Muscle of leg (tissue), 11 donors: ENCODE measurements around the gene ITGA8. TPM values are rescaled to one million over a fixed set of nuclear protein-coding genes. Genes with fewer than 3 reads are reported as not detected.

Experiments used
- DNase-seq: peaks from one replicate; pipeline ENCODE4 v3.0.0; 2013
- H3K27ac ChIP-seq: one replicate; pipeline ENCODE4 v1.5.1; 2013; ENCODE audit warnings: mild to moderate bottlenecking, low read length, control low read depth
- H3K27me3 ChIP-seq: one replicate; pipeline ENCODE4 v1.6.1; 2013; ENCODE audit warnings: low read length; ENCODE audit not compliant: control insufficient read depth, insufficient read depth
- H3K36me3 ChIP-seq: one replicate; pipeline ENCODE4 v1.6.1; 2013; ENCODE audit warnings: low read length; ENCODE audit not compliant: control insufficient read depth, insufficient read depth
- H3K4me1 ChIP-seq: one replicate; pipeline ENCODE4 v1.6.1; 2013; ENCODE audit warnings: low read length; ENCODE audit not compliant: control insufficient read depth, insufficient read depth
- H3K4me3 ChIP-seq: one replicate; pipeline ENCODE4 v1.5.1; 2013; ENCODE audit warnings: low read length, control low read depth
- H3K9me3 ChIP-seq: replicated peaks from 2 replicates; pipeline ENCODE4 v1.6.1; 2013; ENCODE audit warnings: low read depth, low read length; ENCODE audit not compliant: control insufficient read depth
- WGBS: methylation state at CpG from one replicate; pipeline ENCODE4 v1.1.5; 2013; ENCODE audit warnings: missing lambda C conversion rate; ENCODE audit not compliant: insufficient coverage; 5-methylcytosine and 5-hydroxymethylcytosine counted together
- polyA plus RNA-seq, 8 donors: library from polyadenylated mRNA; unstranded; fragments of 120-200 nt; gene quantifications; one replicate each; pipeline versions ENCODE4 v1.2.1 to v1.2.3, GENCODE V29; 2013; ENCODE audit warnings: inconsistent platforms in 1 of 8, low replicate concordance in 1 of 8; ENCODE audit not compliant: insufficient read length in 8 of 8, insufficient read depth in 1 of 8
- total RNA-seq: library from RNA; stranded (reverse); fragments of 120-200 nt; gene quantifications from one replicate; pipeline ENCODE4 v1.2.4, GENCODE V29; 2013

Gene ITGA8
- total and polyA plus RNA-seq, 9 donors = 6.2 to 10.4 (median 7.5) TPM

DNA sequence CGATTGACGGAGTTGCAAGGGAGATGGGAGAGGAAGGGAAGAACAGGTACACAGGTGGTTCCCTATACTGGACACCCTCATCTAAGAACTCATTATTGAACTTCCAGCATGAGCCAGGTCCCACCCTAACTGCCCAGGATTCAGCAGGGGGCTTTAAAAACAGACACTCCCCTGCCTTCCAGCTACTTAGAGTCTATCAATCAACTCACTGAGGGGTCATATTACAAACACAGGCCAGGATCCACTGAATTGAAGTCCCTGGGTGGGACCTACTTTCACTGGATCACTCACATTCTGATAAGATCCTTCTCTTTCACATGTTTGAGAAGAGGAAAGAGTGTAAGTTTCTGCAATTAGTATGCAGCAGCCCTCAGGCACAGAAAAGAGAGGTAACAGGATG is 92.8 kb downstream of the ITGA8 start:
- DNase-seq = no peak
- Histone ChIP-seq H3K9me3 (no peaks in the 10 kb centered on the region), H3K4me1 (no peaks in the 10 kb centered on the region), H3K4me3 (no peak overlapping the region), H3K27me3 (no peaks in the 10 kb centered on the region), H3K36me3 (no peaks in the 10 kb centered on the region), H3K27ac (no peak overlapping the region)
- WGBS = no CpG with 5 or more reads among the region's 2 CpGs

DNA sequence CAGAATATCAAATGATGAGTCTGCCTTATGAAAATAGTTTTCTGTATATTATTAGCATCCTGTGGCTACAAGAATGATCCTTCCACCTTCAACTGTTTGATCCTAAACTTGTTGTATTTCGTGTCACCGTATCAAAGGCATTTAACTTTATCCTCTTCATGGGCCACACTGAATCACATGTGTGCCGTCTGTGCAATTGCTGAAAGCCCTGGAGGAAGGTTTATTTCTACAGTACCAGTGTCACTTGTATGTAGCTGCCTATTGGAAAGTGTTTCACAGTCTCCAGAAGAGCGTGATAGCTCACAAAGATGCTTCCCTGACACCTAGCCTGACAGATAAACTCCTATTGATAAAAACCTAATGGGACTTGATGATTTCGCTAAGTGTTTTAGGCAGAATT is 94.5 kb downstream of the ITGA8 start:
- no peak for DNase-seq
- Histone ChIP-seq H3K4me1 (no peaks in the 10 kb centered on the region), H3K9me3 (no peaks in the 10 kb centered on the region), H3K27ac (no peak overlapping the region), H3K27me3 (no peaks in the 10 kb centered on the region), H3K36me3 (no peaks in the 10 kb centered on the region), H3K4me3 (no peak overlapping the region)
- WGBS = 83% methylated on average over 1 of the region's 5 CpGs

DNA sequence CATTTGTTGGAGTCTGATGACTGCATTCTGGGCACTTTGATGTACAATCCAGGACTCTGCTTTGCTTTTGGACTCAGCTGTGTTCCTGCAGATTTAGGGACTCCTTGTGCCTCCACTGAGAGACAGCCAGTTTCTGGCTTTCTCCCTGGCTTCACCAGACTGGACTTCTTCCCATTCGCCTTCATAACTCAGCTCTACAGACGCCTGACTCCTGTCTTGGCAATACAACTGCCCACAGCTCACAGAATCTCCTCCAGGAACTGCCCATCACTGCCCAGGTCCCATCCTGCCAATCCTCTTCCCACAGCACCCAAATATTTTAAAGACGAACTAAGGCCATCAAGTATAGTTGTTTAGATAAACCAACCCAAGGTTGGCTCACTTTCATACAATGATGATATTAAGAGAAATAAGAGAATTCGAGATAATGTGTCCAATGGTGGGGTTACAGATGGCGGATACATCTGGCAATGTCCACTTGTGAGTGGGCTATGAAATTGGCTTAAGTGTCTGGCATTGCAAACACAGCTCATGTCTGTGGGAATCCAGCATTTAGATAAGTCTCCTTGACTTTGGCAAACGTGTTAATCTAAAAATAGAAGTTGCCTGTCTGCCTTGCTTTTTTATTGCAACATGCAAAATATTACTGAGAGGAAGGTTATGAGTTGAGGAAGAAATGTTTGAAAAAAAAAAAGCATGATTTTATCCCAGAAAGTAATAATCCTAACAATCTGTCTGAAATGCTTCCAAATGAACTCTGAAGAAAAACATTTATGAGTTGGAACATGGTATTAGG is 95.1 kb downstream of the ITGA8 start:
- Histone ChIP-seq H3K27me3 (no peaks in the 10 kb centered on the region), H3K4me1 (no peaks in the 10 kb centered on the region), H3K9me3 (no peaks in the 10 kb centered on the region), H3K27ac (no peak overlapping the region), H3K4me3 (no peak overlapping the region), H3K36me3 (no peaks in the 10 kb centered on the region)
- DNase-seq = peak; percentile 44
- WGBS = 64% methylated on average over 4 of the region's 6 CpGs

DNA sequence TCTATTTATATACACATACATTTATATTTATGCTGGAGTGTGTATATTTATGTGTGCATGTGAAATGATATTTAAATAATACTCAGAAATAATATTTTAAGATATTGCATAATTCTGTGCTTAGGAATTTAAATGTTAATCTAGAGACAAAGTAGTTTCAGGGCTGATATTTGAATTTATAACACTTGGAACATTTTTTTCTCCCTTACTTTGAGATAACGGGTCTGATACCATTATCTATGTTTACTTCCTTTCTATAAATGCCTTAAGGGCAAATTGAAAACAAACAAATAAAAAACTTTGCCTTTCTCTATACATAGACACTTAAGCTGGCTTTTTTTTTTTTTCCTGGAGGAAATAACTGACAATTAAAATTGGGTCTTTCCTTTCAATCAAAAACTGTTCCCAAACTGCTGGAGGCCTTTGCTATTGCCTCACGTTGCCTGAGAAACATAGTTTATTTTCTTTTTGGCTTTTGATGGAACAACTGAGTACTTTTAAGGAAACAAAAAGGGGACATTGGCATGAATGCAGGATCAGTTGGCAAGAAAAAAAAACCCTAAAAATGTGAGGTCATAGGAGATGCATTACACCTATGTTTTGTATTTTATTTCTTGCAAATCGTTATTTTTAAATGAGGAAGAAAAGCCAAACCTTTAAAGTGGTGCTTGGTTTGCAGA is 98.7 kb downstream of the ITGA8 start:
- WGBS = 80% methylated on average over 1 of the region's 3 CpGs
- Histone ChIP-seq H3K27me3 (no peaks in the 10 kb centered on the region), H3K4me1 (no peaks in the 10 kb centered on the region), H3K27ac (no peak overlapping the region), H3K36me3 (no peaks in the 10 kb centered on the region), H3K9me3 (no peaks in the 10 kb centered on the region), H3K4me3 (no peak overlapping the region)
- no peak for DNase-seq

DNA sequence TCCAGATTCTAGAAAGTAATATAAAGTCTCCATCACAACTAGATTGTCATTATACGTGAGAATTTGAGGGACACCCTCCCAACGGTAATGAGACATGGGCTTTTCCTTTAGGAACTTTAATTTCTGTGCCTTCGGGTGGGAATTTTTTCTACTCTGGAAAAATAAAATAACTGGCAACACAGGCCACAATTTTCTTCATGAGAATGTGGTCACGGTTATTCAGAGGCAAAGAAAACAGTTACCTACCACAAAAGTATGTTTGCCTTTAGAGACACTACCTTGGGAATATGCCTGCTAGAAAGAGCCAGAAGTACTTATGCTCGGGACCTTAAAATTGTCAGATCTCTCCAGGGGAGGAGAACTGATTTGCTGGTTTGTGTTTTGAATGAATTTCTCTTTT is 99.4 kb downstream of the ITGA8 start:
- H3K27ac ChIP-seq = no peak overlapping the region
- no CpG with 5 or more reads among the region's 5 CpGs for WGBS

DNA sequence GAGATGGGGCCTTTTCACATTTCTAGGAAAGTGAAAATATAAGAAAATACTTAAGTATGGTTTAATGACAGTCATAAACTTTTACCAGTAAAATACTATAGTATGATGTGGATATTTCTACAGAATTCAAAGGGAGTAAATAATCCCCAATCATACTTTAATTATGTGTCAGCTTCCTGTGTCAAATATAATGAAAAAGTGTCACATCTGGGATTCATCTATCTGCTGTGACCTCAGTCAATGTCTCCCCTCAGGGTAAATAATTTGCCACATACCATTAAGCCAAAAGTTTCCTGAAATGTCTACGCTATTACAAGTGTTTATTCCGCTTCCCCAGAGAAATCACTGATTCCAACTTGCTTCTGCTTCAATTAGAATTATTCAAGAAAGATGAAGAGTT is 110.5 kb downstream of the ITGA8 start:
- H3K27ac ChIP-seq = no peak overlapping the region
- no peaks in the 10 kb centered on the region for H3K27me3 ChIP-seq
- no peak overlapping the region for H3K4me3 ChIP-seq
- no peaks in the 10 kb centered on the region for H3K36me3 ChIP-seq
- H3K9me3 ChIP-seq = no peaks in the 10 kb centered on the region
- no peaks in the 10 kb centered on the region for H3K4me1 ChIP-seq
- DNase-seq = no peak
- WGBS = no CpG with 5 or more reads among the region's 2 CpGs

More for the DNA sequence above, 99.4 kb downstream of the ITGA8 start:
- Histone ChIP-seq H3K4me1 (no peaks in the 10 kb centered on the region), H3K36me3 (no peaks in the 10 kb centered on the region), H3K27me3 (no peaks in the 10 kb centered on the region), H3K9me3 (no peaks in the 10 kb centered on the region), H3K4me3 (no peak overlapping the region)
- DNase-seq = no peak

DNA sequence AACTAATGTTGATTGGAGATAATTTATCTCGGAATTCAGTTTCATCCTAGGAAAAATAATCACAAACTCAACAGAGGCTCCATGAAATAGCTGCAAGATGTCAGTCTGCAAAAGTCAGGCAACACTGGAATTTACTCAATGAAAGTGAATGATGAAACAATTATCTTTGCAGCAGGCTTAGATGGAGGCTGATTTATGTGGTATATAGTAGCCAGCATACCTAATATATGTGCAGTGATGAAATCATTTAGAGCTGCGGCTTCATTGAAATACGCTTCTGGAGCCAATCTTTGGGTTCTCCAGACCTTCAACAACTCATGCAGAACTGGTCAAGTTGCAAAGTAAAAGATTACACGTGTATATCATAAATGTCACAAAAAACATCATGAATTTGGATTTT is 113.3 kb downstream of the ITGA8 start:
- no peaks in the 10 kb centered on the region for H3K4me1 ChIP-seq
- no peaks in the 10 kb centered on the region for H3K9me3 ChIP-seq
- H3K27ac ChIP-seq = no peak overlapping the region
- H3K27me3 ChIP-seq = no peaks in the 10 kb centered on the region
- H3K36me3 ChIP-seq = no peaks in the 10 kb centered on the region
- DNase-seq = no peak
- WGBS = 67% methylated on average over 3 of the region's 4 CpGs
- no peak overlapping the region for H3K4me3 ChIP-seq

DNA sequence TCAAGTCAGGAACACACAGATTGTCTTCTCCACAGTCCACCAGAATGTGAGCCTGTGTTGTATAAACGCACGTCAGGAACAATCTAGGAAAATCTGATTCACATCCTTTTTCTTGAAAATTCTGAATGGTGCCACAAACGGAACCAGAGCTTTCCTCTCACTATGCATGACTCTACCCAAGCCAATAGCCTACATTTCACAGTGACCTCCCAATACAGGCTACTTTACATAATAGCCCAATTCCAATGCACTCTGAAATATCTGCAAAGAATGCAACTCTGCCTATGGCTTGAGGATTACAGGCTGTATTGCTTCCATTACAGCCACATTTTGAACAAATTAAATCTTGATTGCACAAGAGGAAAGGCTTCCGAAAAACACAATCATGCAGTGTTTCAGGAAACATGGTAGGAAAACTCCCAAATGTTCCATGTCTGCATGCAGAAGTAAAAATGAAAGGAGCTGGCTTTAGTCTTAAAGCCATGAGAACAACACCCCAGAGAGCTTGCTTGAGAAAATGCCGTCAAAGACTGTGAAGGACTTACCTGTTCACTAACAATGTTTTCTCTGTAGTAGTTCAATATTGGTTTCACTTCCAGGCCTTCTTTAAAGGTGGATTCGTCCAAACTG is 113.9 kb downstream of the ITGA8 start:
- H3K27ac ChIP-seq = no peak overlapping the region
- no peaks in the 10 kb centered on the region for H3K36me3 ChIP-seq
- no peaks in the 10 kb centered on the region for H3K4me1 ChIP-seq
- no peak overlapping the region for H3K4me3 ChIP-seq
- H3K27me3 ChIP-seq = no peaks in the 10 kb centered on the region
- DNase-seq = no peak
- 65% methylated on average over 4 of the region's 6 CpGs for WGBS
- H3K9me3 ChIP-seq = no peaks in the 10 kb centered on the region

DNA sequence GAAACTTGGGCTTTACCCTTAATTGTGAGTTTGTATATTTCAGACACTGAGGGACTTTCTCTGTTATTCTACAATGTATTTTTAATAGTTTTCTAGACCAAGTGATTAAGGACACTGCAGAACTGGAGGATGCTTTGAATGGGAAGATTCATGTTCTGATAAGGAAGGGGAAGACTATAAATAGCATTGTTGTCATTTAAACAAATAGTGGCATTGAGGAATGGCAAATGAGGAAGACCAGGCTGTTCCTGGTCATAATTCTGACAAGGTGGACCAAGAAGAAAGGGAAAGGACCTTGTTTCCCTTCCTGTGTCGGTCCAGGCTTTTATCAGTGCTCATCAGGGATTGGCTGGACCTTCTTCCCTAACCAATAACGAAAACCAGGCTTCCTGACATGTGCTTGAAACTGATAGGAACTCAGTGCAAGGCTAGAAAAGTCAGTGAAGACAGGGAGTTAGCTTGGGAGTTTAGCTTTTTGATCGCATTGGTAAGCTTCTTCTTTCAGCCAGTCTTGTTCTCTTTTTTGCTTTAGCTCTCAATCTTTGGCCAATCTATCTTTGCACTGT is 116.2 kb downstream of the ITGA8 start:
- 55% methylated on average over 2 of the region's 3 CpGs for WGBS
- H3K27me3 ChIP-seq = no peaks in the 10 kb centered on the region
- no peaks in the 10 kb centered on the region for H3K9me3 ChIP-seq
- H3K4me1 ChIP-seq = no peaks in the 10 kb centered on the region
- H3K27ac ChIP-seq = no peak overlapping the region
- no peak for DNase-seq
- no peak overlapping the region for H3K4me3 ChIP-seq
- no peaks in the 10 kb centered on the region for H3K36me3 ChIP-seq

DNA sequence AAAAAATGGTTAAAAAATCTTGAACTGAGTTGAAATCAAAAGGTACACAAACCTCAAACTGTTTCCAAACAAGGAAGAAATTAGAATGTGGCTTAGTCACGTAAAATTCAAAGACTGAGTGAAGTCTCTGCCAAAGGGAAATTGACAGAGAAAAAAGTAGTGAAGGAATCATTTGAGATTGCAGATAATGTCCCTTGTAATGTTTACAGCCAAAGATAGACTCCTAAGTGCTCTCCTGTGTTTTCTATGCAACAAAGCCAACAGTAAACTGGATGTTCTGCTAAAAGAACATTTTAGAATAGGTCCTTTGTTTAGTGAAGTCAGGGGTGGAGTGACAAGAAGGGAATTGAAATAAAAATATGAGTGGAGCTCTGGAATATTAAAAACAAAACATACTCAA is 117.9 kb downstream of the ITGA8 start:
- no peaks in the 10 kb centered on the region for H3K27me3 ChIP-seq
- no peaks in the 10 kb centered on the region for H3K36me3 ChIP-seq
- no peaks in the 10 kb centered on the region for H3K9me3 ChIP-seq
- H3K27ac ChIP-seq = no peak overlapping the region
- DNase-seq = peak; percentile 10
- no CpG with 5 or more reads among the region's 1 CpG for WGBS
- H3K4me1 ChIP-seq = no peaks in the 10 kb centered on the region
- H3K4me3 ChIP-seq = no peak overlapping the region
